HG02884 (cell line): Measurements from ENCODE around the gene PDS5B.
"Not testable (repeated sequence)": the region's sequence is repeated elsewhere in the genome, so short reads cannot be mapped to it uniquely, and the experiment has no call there.

Experiments
- ATAC-seq: cut with Tn5 transposase; IDR thresholded peaks from one replicate; pipeline ENCODE4 v1.9.1; 2021; ENCODE audit warnings: mild to moderate bottlenecking, moderate library complexity; ENCODE audit not compliant: unreplicated experiment

PDS5B gene

GRCh38 chr13:32726374-32727037 lies 140.3 kb downstream of the PDS5B start:
- ATAC-seq, result no peak

- no peak for ATAC-seq
Observed at GRCh38 chr13:32728327-32728726, 142.1 kb downstream of the PDS5B start.

GRCh38 chr13:32729097-32729496 lies 142.8 kb downstream of the PDS5B start:
- ATAC-seq, result not testable (repeated sequence)

- ATAC-seq, result no peak
Observed at GRCh38 chr13:32731074-32731473, 144.8 kb downstream of the PDS5B start.

- ATAC-seq, result no peak
Observed at GRCh38 chr13:32731576-32731975, 145.3 kb downstream of the PDS5B start.

- ATAC-seq, result no peak
Observed at GRCh38 chr13:32733690-32734089, 147.4 kb downstream of the PDS5B start.

GRCh38 chr13:32734511-32734910 lies 148.3 kb downstream of the PDS5B start:
- no peak for ATAC-seq

- ATAC-seq, result no peak
Observed at GRCh38 chr13:32735859-32736258, 149.6 kb downstream of the PDS5B start.

GRCh38 chr13:32736648-32737047 lies 150.4 kb downstream of the PDS5B start:
- no peak for ATAC-seq

GRCh38 chr13:32737111-32737571 lies 150.9 kb downstream of the PDS5B start:
- peak; percentile 62 for ATAC-seq

- ATAC-seq, result peak; percentile 37
Observed at GRCh38 chr13:32737679-32738078, 151.4 kb downstream of the PDS5B start.

- ATAC-seq, result no peak
Observed at GRCh38 chr13:32745509-32745908, 159.3 kb downstream of the PDS5B start.

GRCh38 chr13:32746474-32746873 lies 160.2 kb downstream of the PDS5B start:
- ATAC-seq, result no peak

- ATAC-seq, result no peak
Observed at GRCh38 chr13:32748305-32748704, 162.1 kb downstream of the PDS5B start.

GRCh38 chr13:32751340-32751739 lies 165.1 kb downstream of the PDS5B start:
- no peak for ATAC-seq

- no peak for ATAC-seq
Observed at GRCh38 chr13:32752311-32752710, 166.1 kb downstream of the PDS5B start.

- ATAC-seq, result no peak
Observed at GRCh38 chr13:32752997-32753606, 166.8 kb downstream of the PDS5B start.

- no peak for ATAC-seq
Observed at GRCh38 chr13:32754179-32754578, 167.9 kb downstream of the PDS5B start.

GRCh38 chr13:32759152-32759551 lies 172.9 kb downstream of the PDS5B start:
- no peak for ATAC-seq

GRCh38 chr13:32761472-32761871 lies 175.2 kb downstream of the PDS5B start:
- ATAC-seq, result no peak

- ATAC-seq, result no peak
Observed at GRCh38 chr13:32779119-32779518, 192.9 kb downstream of the PDS5B start.

GRCh38 chr13:32781906-32782305 lies 195.7 kb downstream of the PDS5B start:
- ATAC-seq, result no peak

- no peak for ATAC-seq
Observed at GRCh38 chr13:32783067-32783466, 196.8 kb downstream of the PDS5B start.
